Measurements from ENCODE around the gene RBM28.
A peak's percentile ranks its signal among the peaks of the same experiment; 100 is the strongest.

Gene RBM28

DNA sequence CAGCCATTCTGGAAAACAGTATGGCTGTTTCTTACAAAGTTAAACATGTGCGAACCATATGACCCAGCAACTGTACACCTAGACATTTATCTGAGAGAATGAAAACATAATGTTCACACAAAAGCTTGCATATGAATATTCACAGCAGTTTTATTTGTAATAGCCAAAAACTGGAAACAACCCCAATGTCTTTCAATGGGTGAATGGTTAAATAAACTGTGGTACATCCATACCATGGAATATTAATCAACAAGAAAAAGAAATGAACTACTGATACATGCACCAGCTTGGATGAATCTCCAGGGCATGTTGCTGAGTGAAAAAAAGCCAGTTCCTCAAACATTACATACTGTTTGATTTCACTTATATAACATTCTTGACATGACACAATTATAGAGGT lies 65.3 kb downstream of the RBM28 start:
- no peak for DNase-seq

GRCh38 chr7:128275681-128276080 lies 68.0 kb downstream of the RBM28 start:
- DNase-seq = no peak

DNA sequence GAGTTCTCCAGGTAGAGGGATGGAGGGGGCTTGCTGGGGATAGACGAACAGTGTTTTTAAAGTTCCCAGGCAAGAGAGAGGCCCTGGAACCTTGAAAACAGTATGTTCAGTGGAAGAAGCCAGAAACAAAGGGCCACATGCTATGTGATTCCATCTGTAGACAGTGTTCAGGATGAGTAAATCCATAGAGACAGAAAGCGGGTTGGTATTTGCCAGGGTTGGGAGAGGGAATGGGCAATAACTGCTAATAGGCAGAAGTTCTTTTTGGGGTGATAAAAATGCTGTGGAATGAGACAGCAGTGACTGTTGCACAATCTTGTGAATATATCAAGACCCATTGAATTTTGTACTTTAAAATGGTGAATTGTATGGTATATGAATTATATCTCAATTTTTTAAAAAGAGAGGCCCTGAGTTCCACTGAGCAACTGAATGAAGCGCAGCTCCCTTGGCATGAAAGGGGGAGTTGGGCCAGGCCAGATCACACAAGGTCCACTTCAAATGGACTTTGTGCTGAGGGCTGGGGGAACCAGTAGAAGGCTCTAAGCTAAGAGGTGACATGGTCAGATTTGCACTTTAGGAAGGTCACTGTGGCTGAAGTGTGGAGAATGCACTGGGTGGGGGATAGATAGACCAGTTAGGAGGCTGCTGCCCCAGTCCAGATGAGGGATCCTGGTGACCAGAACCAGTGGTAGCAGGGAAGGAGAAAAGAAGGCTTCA lies 68.7 kb downstream of the RBM28 start:
- no peak for DNase-seq

DNA sequence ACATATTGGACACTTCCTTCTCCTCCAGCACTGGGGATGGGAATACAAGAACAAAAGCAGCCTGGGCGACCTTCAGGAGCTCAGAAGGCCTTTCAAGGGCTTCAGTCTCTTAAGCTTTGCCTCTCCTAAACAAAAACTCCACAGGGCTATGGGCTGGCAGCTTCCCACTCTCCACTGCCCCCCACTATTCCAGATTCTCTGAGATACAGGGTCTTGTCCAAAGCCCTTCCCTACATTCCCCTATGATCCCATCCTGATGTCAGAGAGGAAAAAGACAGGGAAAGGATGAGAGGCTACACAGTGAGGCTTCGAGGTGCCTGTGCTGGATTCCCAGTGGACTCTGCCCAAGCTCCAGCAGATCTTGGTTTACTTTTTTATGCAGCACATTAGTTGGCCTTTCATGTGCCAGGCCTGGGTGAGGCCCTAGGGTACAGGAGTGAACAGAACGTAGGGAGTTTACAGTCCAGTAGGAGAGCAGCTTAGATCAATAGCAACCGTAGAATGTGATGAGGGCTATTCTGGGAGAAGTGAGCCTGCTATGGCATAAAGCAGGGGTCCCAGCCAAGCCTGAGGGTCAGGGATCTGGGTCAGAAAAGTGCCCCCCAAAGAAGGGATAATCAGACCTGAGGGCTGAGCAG lies 69.3 kb downstream of the RBM28 start:
- DNase-seq = no peak

GRCh38 chr7:128271942-128272481 lies 71.7 kb downstream of the RBM28 start:
- DNase-seq = no peak

DNA sequence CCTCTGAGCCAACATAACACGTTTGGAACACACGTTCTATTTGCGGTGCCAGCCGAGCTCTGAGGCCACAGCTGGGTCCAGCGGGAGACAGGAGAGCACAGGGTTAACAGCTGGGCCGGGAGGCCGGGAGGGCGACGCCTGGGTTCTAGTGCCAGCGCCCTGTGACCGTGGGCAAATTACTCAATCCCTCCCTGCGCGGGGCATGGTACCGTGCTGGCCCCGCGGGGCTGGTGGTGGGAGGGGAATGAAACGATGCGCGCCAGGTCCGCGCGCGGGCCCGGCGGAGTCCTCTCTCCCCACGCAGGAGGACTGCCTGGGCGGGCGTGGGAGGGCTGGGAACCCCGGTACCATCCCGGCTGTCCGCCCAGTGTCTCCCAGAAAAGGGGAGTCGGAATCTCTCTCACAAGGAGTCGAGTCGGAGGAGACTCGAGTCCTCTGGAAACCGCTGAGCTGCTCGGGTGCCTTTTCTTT lies 72.2 kb downstream of the RBM28 start:
- no peak for DNase-seq

GRCh38 chr7:128270826-128271272 lies 72.9 kb downstream of the RBM28 start:
- DNase-seq = no peak

DNA sequence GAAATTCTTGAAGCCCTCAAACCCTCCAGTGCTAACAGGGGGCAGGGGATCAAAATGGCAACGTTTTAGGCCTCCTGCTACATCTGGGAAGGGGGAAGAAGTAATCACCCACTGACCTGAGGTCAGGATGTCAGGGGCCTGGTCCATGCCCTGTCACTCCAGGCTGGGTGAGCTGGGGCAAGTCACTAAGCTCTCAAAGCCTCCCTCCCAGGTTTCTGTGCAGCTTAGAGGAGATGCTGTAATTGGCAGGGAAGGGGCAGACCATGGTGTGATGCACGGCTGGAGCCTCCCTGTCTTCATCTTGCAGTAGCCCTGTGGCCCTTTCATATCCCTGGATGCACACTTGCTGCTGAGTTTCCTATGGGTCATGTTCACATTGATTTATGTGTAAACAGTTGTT lies 75.5 kb downstream of the RBM28 start:
- no peak for DNase-seq

DNA sequence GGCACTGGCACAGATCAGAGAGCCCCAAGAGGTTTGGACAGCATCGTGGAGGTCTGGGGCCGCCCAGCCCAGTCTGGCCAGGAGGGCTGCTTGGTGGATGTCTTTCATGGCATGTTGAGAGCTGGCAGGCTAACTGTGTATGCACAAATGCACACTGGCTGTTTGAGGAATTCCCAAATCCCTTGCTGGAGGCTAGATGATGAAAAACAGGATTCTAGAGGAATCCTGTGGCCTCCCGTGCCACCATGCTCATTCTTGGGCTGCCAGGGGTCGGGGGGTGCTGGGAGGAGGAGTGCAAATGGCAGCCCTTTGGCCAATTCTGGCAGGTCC lies 76.1 kb downstream of the RBM28 start:
- no peak for DNase-seq

- DNase-seq = peak; percentile 84
Measured at GRCh38 chr7:128266883-128267594, 76.7 kb downstream of the RBM28 start.

GRCh38 chr7:128266529-128266882 lies 77.2 kb downstream of the RBM28 start:
- no peak for DNase-seq

DNA sequence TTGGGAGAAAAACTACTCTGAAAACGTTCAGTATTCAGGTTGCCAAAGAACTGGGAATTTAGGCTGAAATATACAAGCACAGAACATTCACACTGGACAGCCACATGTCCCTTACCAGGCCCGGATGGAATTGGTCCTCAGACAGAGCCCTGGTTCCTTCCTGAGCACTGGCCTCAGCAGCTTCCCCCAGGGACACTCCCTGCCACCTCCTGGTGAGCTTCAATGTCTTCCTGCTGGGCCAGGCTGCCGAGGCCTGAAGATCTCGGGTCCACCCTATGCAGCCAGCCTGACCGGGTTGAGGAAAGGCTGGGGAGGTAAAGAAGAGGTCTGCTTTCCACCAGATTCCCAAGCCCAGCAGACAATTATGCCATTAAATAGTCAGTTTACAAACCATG lies 77.8 kb downstream of the RBM28 start:
- DNase-seq = no peak

DNA sequence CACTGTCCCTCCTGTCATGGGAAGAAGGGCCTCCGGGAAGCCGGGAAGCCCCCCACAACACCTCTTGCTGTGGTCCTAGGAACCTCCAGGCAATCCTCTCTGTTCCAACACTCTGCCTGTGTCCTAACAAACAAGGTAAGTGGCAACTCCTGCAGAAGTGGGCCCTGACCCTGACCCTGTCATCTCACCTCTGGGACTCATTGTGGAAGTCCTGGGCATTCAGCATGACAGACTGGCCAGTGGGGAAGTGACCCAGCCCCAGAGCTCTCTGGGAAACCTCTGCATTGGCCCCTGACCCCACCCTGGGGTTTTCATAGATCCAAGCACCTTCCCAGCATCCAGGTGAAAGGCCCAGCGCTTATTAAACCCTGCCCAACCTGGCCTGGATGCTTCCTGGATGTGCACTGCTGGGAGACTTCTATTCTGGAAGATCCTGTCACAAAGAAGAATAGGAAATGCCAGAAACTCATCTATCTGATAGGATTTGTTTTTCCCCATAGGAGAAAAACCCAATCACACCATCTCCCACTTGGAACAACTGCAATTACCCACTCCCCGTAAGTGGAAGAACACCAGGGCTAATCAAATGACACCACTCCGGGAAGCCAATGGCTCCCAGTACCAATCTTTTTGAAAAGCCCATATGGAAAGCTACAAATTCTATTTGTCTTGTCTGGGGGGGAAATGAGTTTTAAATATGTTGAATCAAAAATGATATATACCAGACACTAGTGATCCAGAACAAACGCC lies 78.4 kb downstream of the RBM28 start:
- DNase-seq = no peak

DNA sequence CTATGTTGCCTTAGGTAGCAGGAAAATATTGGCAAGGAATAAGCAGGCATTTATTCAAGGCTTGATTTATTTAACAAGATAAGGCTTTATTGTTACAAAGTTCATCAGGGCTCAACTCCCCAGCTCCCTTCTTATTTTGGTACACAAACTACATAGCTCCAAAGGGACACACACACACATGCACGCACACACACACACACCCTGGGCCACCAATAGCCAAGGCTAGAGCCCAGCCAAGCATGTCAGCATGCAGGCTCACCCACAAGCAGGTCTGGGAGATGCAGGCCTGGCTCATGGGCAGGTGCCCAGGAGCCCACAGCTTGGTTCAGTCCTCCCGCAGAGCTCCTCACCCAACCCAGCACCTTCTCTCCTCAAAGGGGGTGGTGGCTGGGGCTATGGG lies 79.2 kb downstream of the RBM28 start:
- no peak for DNase-seq

- no peak for DNase-seq
Measured at GRCh38 chr7:128263420-128263819, 80.3 kb downstream of the RBM28 start.

DNA sequence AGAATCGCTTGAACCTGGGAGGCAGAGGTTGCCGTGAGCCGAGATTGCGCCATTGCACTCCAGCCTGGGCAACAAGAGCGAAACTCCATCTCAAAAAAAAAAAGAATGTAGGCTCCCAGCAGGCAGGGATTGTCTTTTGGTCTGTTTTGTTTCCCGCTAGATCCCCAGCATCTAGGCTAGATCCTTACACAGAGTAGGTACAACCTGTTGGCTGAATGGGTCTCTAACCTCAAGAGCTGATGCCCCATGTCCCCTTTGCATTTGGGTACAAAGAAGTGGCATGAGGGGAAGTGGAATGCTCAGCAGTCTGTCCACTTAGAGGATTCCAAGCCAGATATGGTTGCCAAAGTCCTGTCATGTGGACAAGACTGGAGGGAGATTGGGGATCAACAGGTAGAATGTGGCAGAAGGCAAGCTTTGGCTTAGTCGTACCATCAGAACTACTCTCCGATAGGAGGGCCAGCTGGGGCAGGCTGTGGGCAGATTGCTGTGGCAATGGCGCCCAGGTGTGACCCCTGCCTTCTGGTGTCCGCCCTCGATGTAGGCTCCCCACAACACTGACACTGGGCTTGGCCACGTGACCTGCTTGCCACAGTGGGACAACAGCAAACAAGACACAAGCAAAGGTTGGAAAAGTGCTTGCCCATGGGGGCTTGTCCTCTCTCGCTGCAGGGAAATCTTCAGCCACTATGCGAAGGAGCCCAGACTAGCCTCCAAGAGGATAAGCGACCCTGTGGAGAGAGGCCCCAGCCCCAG lies 81.3 kb downstream of the RBM28 start:
- no peak for DNase-seq

DNA sequence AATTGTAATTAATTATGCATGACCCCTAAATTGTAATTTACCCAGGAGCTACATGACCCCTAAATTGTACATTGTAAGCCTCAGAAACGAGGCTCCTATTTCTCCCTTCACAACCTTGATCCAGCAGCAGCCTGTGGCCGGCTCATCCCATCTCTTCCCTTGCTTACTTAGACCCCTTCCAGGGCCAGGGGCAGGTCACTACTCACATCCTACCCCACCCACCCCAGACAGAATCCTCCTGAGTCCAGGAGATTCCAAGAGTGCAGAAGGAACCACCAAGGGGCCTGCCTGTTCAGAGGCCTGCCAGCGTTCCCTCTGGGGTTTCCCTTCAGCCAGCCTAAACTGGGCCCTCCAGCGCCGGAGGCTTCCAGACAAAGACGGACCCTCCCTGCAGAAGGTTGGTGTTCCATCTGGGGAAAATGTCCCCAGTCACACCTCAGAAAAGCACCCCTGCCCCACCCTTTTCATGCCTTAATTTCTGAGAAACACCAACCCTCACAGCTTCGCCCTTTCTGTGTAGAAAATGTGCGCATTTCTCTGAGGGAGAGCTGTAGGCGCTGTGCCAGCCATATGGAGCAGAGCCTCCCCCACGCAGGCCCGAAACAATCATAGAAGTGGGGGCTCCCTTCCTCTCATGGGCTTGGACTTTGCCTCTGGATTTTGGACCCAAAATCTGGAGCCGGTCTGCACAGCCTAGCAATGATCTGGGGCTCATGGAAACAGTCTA lies 83.5 kb downstream of the RBM28 start:
- no peak for DNase-seq

- DNase-seq = no peak
Measured at GRCh38 chr7:128259131-128260061, 84.3 kb downstream of the RBM28 start.

GRCh38 chr7:128257458-128257857 lies 86.2 kb downstream of the RBM28 start:
- DNase-seq = no peak

DNA sequence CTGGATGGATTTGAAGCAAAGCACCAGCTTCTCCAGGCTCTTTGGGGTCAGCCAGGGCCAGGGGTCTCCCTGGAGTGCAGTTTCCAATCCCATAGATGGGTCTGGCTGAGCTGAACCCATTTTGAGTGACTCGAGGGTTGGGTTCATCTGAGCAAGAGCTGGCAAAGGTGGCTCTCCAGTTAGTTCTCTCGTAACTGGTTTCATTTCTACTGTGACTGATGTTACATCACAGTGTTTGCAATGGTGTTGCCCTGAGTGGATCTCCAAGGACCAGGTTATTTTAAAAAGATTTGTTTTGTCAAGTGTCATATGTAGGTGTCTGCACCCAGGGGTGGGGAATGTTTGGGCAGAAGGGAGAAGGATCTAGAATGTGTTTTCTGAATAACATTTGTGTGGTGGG lies 88.4 kb downstream of the RBM28 start:
- DNase-seq = no peak

DNA sequence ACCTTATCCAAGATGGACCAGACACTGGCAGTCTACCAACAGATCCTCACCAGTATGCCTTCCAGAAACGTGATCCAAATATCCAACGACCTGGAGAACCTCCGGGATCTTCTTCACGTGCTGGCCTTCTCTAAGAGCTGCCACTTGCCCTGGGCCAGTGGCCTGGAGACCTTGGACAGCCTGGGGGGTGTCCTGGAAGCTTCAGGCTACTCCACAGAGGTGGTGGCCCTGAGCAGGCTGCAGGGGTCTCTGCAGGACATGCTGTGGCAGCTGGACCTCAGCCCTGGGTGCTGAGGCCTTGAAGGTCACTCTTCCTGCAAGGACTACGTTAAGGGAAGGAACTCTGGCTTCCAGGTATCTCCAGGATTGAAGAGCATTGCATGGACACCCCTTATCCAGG lies 89.2 kb downstream of the RBM28 start:
- DNase-seq = no peak

Measured in NCI-H524 treated with DMSO at 0.1 percent for 48 hours (cell line).